ENCODE measurements around the gene SORCS2.

GRCh38 chr4:7433376-7434140, 241.2 kb downstream of the SORCS2 start:
- TF ChIP-seq CTCF (IDR thresholded peaks at IDR 0.05; ENCODE audit: borderline replicate concordance, extremely low read depth, low read length, poor library complexity, severe bottlenecking) (no peak), EZH2 (IDR thresholded peaks at IDR 0.05; ENCODE audit: borderline replicate concordance, low read depth, low read length, severe bottlenecking) (no peak)
